A673 (cell line): ENCODE measurements around the gene COL4A4. TPM values are rescaled to one million over a fixed set of nuclear protein-coding genes. Genes with fewer than 3 reads are reported as not detected.

ENCODE experiments used
- BruUV-seq: library from RNA; stranded (reverse); fragments of 400-500 nt; replicated peaks from 2 replicates; lab custom pipeline; 2021; lab: Mats Ljungman, UMichigan
- CTCF ChIA-PET: fragments of 300-600 bp; sonication (Branson Sonifier 250); formaldehyde crosslinking; loops from one replicate; lab custom pipeline; 2022; ENCODE audit warnings: antibody characterized with exemption; lab: Charles Lee
- POLR2A ChIA-PET: fragments of 300-600 bp; sonication (Branson Sonifier 250); formaldehyde crosslinking; loops from one replicate; lab custom pipeline; 2022; ENCODE audit warnings: antibody characterized with exemption; ENCODE audit not compliant: low non-redundant PET; lab: Charles Lee
- DNase-seq: peaks from one replicate; pipeline ENCODE4 v3.0.0-alpha.2; 2015; ENCODE audit warnings: low spot score
- H3K27ac ChIP-seq: fragments of 200-600 bp; sonication (generic); 2 replicates; pipeline ENCODE4 v1.5.1; 2016; ENCODE audit warnings: mixed run types, low read depth, mild to moderate bottlenecking, mixed read lengths, antibody characterized with exemption, low read length; ENCODE audit not compliant: poor library complexity, severe bottlenecking
- H3K27me3 ChIP-seq: fragments of 200-600 bp; sonication (generic); replicated peaks from 2 replicates; pipeline ENCODE4 v1.6.1; 2017; ENCODE audit warnings: mixed run types, low read depth, mild to moderate bottlenecking, mixed read lengths, antibody characterized with exemption, low read length; ENCODE audit not compliant: insufficient read depth, poor library complexity
- H3K36me3 ChIP-seq: fragments of 200-600 bp; sonication (generic); 2 replicates; pipeline ENCODE4 v1.6.1; 2016; ENCODE audit warnings: mixed run types, mild to moderate bottlenecking, mixed read lengths, antibody characterized with exemption, low read length; ENCODE audit not compliant: insufficient read depth, poor library complexity, severe bottlenecking
- H3K4me1 ChIP-seq: fragments of 200-600 bp; sonication (generic); 2 replicates; pipeline ENCODE4 v1.6.1; 2017; ENCODE audit warnings: mixed run types, mild to moderate bottlenecking, mixed read lengths, antibody characterized with exemption, low read length; ENCODE audit not compliant: insufficient read depth, poor library complexity, severe bottlenecking
- H3K4me3 ChIP-seq: fragments of 200-600 bp; sonication (generic); 2 replicates; pipeline ENCODE4 v1.5.1; 2016; ENCODE audit warnings: low read depth, mixed run types, mild to moderate bottlenecking, mixed read lengths, low read length; ENCODE audit not compliant: poor library complexity, severe bottlenecking
- H3K9me3 ChIP-seq: fragments of 200-600 bp; sonication (generic); 2 replicates; pipeline ENCODE4 v1.6.1; 2016; ENCODE audit warnings: mixed run types, low read depth, mild to moderate bottlenecking, mixed read lengths, antibody characterized with exemption, low read length; ENCODE audit not compliant: poor library complexity, severe bottlenecking
- CTCF ChIP-seq: fragments of 300-800, 200-600 bp; sonication (generic); conservative IDR thresholded peaks from 2 replicates; pipeline ENCODE4 v1.5.1; 2017; ENCODE audit warnings: low read depth, mild to moderate bottlenecking, antibody characterized with exemption, low read length, moderate library complexity, mixed read lengths
- EZH2 ChIP-seq: fragments of 200-600 bp; sonication (generic); IDR thresholded peaks from 2 replicates; pipeline ENCODE4 v1.6.1; 2017; ENCODE audit warnings: borderline replicate concordance, low read depth, mild to moderate bottlenecking, mixed read lengths, antibody characterized with exemption, low read length; ENCODE audit not compliant: poor library complexity, severe bottlenecking
- intact Hi-C: fragments of 100-400 bp; cut with micrococcal nuclease; formaldehyde crosslinking; loops from one replicate; pipeline ENCODE4 v1.10.0; 2022; ENCODE audit not compliant: unreplicated experiment
- total RNA-seq: library from RNA; stranded (reverse); gene quantifications from 2 replicates; pipeline ENCODE4 v1.2.3, GENCODE V29; 2021

COL4A4 gene
- total RNA-seq, 1 experiment from 2014 or later: not detected

DNA sequence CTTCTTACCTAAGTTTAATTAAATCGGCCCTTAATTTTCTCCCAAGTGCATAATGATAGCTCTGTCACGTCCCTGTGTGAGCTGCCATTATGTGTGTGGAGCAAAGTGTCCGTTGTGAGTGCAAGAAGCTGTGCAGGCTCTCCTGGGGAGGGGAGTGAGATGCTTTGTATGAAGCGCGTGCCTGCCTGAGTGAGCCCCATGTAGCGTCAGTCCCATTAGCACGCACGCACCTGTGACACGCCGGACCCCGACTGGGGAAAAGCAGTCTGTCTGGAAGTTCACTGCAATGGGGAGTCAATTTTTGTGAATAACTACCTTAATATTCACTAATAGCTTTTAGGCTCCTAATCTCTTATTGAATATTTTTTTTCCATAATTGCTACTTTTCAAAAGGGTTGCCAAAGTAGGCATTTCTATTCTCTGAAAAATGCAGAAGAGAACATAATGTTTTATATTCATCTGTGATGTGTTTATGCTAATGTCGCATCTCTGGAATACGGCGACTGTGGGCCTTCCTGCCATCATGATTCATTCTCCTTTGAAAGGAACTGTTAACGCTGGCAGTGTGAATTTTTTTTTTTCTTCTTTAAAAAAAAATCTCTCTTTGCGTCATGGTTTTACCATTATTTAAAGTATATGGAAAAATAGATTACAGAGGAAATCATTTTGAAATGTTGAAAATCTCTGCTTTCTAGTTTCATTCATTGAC is 157.7 kb downstream of the COL4A4 start:
- no peaks in the 10 kb centered on the region for H3K36me3 ChIP-seq
- DNase-seq: no peak
- no peak overlapping the region for H3K4me3 ChIP-seq
- BruUV-seq: no TSS peak
- no peaks in the 10 kb centered on the region for H3K4me1 ChIP-seq
- TF ChIP-seq CTCF (no peak), EZH2 (no peak)
- ChIA-PET CTCF (no interaction called here), POLR2A (no interaction called here)
- no peaks in the 10 kb centered on the region for H3K27me3 ChIP-seq
- no peak overlapping the region for H3K27ac ChIP-seq
- intact Hi-C loops: no loop called here
- H3K9me3 ChIP-seq: no peaks in the 10 kb centered on the region

- intact Hi-C loops: no loop called here
- ChIA-PET CTCF (no interaction called here), POLR2A (interaction anchor here (0.6 kb wide), 1 partner anchor 152 kb away, joined by 4 read pairs; no protein-coding TSS in a partner anchor)
- H3K4me1 ChIP-seq: peaks cover 5% of the 10 kb centered on the region
- no peak overlapping the region for H3K4me3 ChIP-seq
- H3K27me3 ChIP-seq: no peaks in the 10 kb centered on the region
- no peak for TF ChIP-seq CTCF
- TF ChIP-seq EZH2: no peak
- no peak for DNase-seq
- no peaks in the 10 kb centered on the region for H3K36me3 ChIP-seq
- no peak overlapping the region for H3K27ac ChIP-seq
- no peaks in the 10 kb centered on the region for H3K9me3 ChIP-seq
- no TSS peak for BruUV-seq
These were observed 159.5 kb downstream of the COL4A4 start for GRCh38 chr2:227004482-227004881.

GRCh38 chr2:227000123-227000522 is 163.9 kb downstream of the COL4A4 start:
- intact Hi-C loops: no loop called here
- H3K4me3 ChIP-seq: no peak overlapping the region
- H3K27me3 ChIP-seq: no peaks in the 10 kb centered on the region
- CTCF ChIA-PET: no interaction called here
- no peak overlapping the region for H3K27ac ChIP-seq
- BruUV-seq: no TSS peak
- H3K36me3 ChIP-seq: no peaks in the 10 kb centered on the region
- peaks cover 12% of the 10 kb centered on the region for H3K4me1 ChIP-seq
- TF ChIP-seq EZH2 (no peak), CTCF (no peak)
- POLR2A ChIA-PET: no interaction called here
- DNase-seq: no peak
- no peaks in the 10 kb centered on the region for H3K9me3 ChIP-seq
